Occipital lobe (tissue), 2 donors: ENCODE data around the gene ZCCHC24. TPM values are rescaled to one million over a fixed set of nuclear protein-coding genes. Genes with fewer than 3 reads are reported as not detected.

Experiments used
- DNase-seq: peaks from one replicate; lab custom pipeline; 2025; lab: John Stamatoyannopoulos, UW
- total RNA-seq: library from RNA; depleted of rRNA; stranded (reverse); fragments of >200 nt; gene quantifications from one replicate; pipeline ENCODE4 v1.2.3, GENCODE V29; 2014

The ZCCHC24 gene
- total RNA-seq, 1 donor from 2014 or later, result 6.2 TPM

- peak; percentile 69 for DNase-seq
Measured at GRCh38 chr10:79399223-79399831, 46.1 kb downstream of the ZCCHC24 start.

- no peak for DNase-seq
Measured at GRCh38 chr10:79398642-79399041, 46.8 kb downstream of the ZCCHC24 start.

- DNase-seq, result no peak
Measured at GRCh38 chr10:79397575-79398303, 47.7 kb downstream of the ZCCHC24 start.

GRCh38 chr10:79397051-79397450 is 48.4 kb downstream of the ZCCHC24 start:
- no peak for DNase-seq

- DNase-seq, result no peak
Measured at GRCh38 chr10:79396520-79396919, 48.9 kb downstream of the ZCCHC24 start.

GRCh38 chr10:79394664-79395063 is 50.8 kb downstream of the ZCCHC24 start:
- DNase-seq, result no peak

GRCh38 chr10:79393924-79394610 is 51.4 kb downstream of the ZCCHC24 start:
- DNase-seq, result no peak

- DNase-seq, result no peak
Measured at GRCh38 chr10:79393221-79393923, 52.1 kb downstream of the ZCCHC24 start.

- DNase-seq, result no peak
Measured at GRCh38 chr10:79392506-79393176, 52.8 kb downstream of the ZCCHC24 start.

GRCh38 chr10:79392020-79392398 is 53.4 kb downstream of the ZCCHC24 start:
- DNase-seq, result no peak

- no peak for DNase-seq
Measured at GRCh38 chr10:79391231-79392019, 54.0 kb downstream of the ZCCHC24 start.

- DNase-seq, result no peak
Measured at GRCh38 chr10:79390551-79391229, 54.7 kb downstream of the ZCCHC24 start.

- no peak for DNase-seq
Measured at GRCh38 chr10:79390057-79390456, 55.4 kb downstream of the ZCCHC24 start.

- no peak for DNase-seq
Measured at GRCh38 chr10:79387974-79388850, 57.2 kb downstream of the ZCCHC24 start.

GRCh38 chr10:79387466-79387973 is 57.9 kb downstream of the ZCCHC24 start:
- DNase-seq, result no peak

- no peak for DNase-seq
Measured at GRCh38 chr10:79386637-79387465, 58.6 kb downstream of the ZCCHC24 start.

GRCh38 chr10:79385804-79386531 is 59.5 kb downstream of the ZCCHC24 start:
- no peak for DNase-seq
